DND-41 (cell line): ENCODE data around the gene EXOC8.

ENCODE experiments used
- EZH2 ChIP-seq: IDR thresholded peaks from 3 replicates; pipeline ENCODE4 v1.6.1; 2012; ENCODE audit warnings: borderline replicate concordance, low read depth, mild to moderate bottlenecking, moderate library complexity, low read length, inconsistent platforms; ENCODE audit not compliant: severe bottlenecking
- TF ChIP-seq, protein P1 (sequence below): IDR thresholded peaks from 2 replicates; pipeline ENCODE4 v1.5.1; 2012; ENCODE audit warnings: borderline replicate concordance, low read length, moderate library complexity, mild to moderate bottlenecking; ENCODE audit not compliant: poor library complexity, severe bottlenecking; ENCODE audit errors: extremely low read depth

DNA sequence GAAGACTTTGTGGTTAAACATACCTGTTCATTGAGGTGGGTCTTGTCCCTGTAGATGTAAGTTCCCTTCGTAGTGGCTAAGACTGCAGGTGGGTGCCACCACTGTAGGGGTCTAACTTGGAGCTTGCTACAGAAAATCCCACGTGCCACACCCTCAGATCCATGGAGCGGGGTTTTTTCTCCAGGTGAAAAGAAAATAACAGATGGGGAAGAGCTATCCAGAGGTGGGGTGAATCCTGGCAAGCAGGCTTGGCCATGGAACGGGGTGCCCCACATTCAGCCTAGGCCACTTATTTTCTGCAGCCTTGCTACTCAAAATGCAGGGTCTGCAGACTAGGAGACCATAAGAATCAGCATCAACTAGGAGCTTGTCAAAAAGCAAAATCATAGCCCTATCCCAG is 24.0 kb downstream of the EXOC8 start:
- TF ChIP-seq, protein P1, sequence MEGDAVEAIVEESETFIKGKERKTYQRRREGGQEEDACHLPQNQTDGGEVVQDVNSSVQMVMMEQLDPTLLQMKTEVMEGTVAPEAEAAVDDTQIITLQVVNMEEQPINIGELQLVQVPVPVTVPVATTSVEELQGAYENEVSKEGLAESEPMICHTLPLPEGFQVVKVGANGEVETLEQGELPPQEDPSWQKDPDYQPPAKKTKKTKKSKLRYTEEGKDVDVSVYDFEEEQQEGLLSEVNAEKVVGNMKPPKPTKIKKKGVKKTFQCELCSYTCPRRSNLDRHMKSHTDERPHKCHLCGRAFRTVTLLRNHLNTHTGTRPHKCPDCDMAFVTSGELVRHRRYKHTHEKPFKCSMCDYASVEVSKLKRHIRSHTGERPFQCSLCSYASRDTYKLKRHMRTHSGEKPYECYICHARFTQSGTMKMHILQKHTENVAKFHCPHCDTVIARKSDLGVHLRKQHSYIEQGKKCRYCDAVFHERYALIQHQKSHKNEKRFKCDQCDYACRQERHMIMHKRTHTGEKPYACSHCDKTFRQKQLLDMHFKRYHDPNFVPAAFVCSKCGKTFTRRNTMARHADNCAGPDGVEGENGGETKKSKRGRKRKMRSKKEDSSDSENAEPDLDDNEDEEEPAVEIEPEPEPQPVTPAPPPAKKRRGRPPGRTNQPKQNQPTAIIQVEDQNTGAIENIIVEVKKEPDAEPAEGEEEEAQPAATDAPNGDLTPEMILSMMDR: no peak
- no peak for TF ChIP-seq EZH2
